OCI-LY3 (cell line): ENCODE results near the gene SELENOT.
A peak's percentile ranks its signal among the peaks of the same experiment; 100 is the strongest.

ENCODE experiments used
- H2AFZ ChIP-seq: fragments of 200-600, 300-600 bp; shearing (Covaris generic); 2 replicates; pipeline ENCODE4 v1.6.0; 2014; ENCODE audit warnings: antibody characterized with exemption, low read depth, low read length
- H3K27ac ChIP-seq: fragments of 200-600, 300-600 bp; sonication (generic); 2 replicates; pipeline ENCODE4 v1.5.1; 2014; ENCODE audit warnings: mild to moderate bottlenecking, low read length, moderate library complexity, mixed read lengths
- H3K27me3 ChIP-seq: fragments of 200-600, 300-600 bp; sonication (generic); 2 replicates; pipeline ENCODE4 v1.6.1; 2014; ENCODE audit warnings: low read depth, low read length, mixed read lengths
- H3K36me3 ChIP-seq: fragments of 200-600, 300-600 bp; sonication (generic); replicated peaks from 2 replicates; pipeline ENCODE3; 2014; ENCODE audit warnings: low read depth, low read length, mixed read lengths
- H3K4me1 ChIP-seq: fragments of 300-600, 200-600 bp; sonication (generic); 2 replicates; pipeline ENCODE4 v1.6.1; 2014; ENCODE audit warnings: low read length, mixed read lengths
- H3K4me2 ChIP-seq: fragments of 200-600, 300-600 bp; sonication (generic); 2 replicates; pipeline ENCODE4 v1.6.1; 2014; ENCODE audit warnings: low read length, mixed read lengths
- H3K4me3 ChIP-seq: fragments of 300-600, 200-600 bp; sonication (generic); 2 replicates; pipeline ENCODE4 v1.5.1; 2014; ENCODE audit warnings: antibody characterized with exemption, mild to moderate bottlenecking, low read length, moderate library complexity
- H3K79me2 ChIP-seq: fragments of 300-600, 200-600 bp; shearing (Covaris generic); 2 replicates; pipeline ENCODE4 v1.6.1; 2014; ENCODE audit warnings: mild to moderate bottlenecking, low read length, mixed read lengths
- H3K9ac ChIP-seq: fragments of 300-600, 200-600 bp; shearing (Covaris generic); 2 replicates; pipeline ENCODE4 v1.6.0; 2014; ENCODE audit warnings: mild to moderate bottlenecking, low read length, moderate library complexity
- H3K9me3 ChIP-seq: fragments of 200-600, 300-600 bp; shearing (Covaris generic); 2 replicates; pipeline ENCODE4 v1.6.1; 2014; ENCODE audit warnings: low read length, mixed read lengths; ENCODE audit not compliant: insufficient read depth
- H4K20me1 ChIP-seq: fragments of 200-600, 300-600 bp; sonication (generic); 2 replicates; pipeline ENCODE4 v1.6.1; 2016; ENCODE audit warnings: low read length, mixed read lengths; ENCODE audit not compliant: insufficient read depth
- CTCF ChIP-seq: fragments of 200-600, 300-600 bp; sonication (generic); IDR thresholded peaks from 2 replicates; pipeline ENCODE4 v1.5.1; 2014; ENCODE audit warnings: antibody characterized with exemption, low read length, low read depth
- EZH2phosphoT487 ChIP-seq: fragments of 200-600 bp; shearing (Covaris generic); IDR thresholded peaks from 2 replicates; pipeline ENCODE4 v1.6.1; 2018; ENCODE audit warnings: antibody characterized with exemption, mixed run types, low read depth

The SELENOT gene

GRCh38 chr3:150567328-150567727 lies 35.8 kb upstream of the SELENOT start:
- H3K36me3 ChIP-seq, result peaks cover 56% of the 10 kb centered on the region
- no peak overlapping the region for H3K27ac ChIP-seq
- H3K4me2 ChIP-seq, result no peak overlapping the region
- no peaks in the 10 kb centered on the region for H3K9me3 ChIP-seq
- H3K27me3 ChIP-seq, result no peaks in the 10 kb centered on the region
- TF ChIP-seq EZH2phosphoT487 (no peak), CTCF (no peak)
- no peaks in the 10 kb centered on the region for H4K20me1 ChIP-seq
- H3K9ac ChIP-seq, result no peak overlapping the region
- H3K4me3 ChIP-seq, result no peak overlapping the region
- H3K4me1 ChIP-seq, result no peaks in the 10 kb centered on the region
- no peak overlapping the region for H2AFZ ChIP-seq
- H3K79me2 ChIP-seq, result peaks cover 6% of the 10 kb centered on the region

DNA sequence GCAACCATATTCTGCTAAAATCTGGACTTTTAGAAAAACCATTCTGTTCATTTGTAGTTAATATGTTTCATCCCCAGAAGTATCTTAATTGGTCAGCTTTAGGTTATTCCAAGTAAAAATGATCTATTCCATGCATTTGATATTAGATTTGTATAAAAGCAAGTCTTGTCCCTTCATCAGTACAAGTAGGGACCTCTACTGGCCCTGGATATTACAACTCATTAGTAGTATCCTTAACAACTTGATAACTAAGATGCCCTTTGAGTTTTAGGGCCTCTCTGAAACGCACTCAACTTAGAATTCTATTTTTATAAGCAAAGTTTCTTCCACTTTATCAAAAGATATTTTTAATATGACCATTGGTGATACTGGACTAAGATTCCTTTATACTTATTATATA lies 25.3 kb upstream of the SELENOT start:
- 0 out of 2 replicates have a peak, but pooled peaks have one; percentile 16 for TF ChIP-seq CTCF
- TF ChIP-seq EZH2phosphoT487, result no peak
- H2AFZ ChIP-seq, result no peak overlapping the region
- peaks cover 5% of the 10 kb centered on the region for H3K4me1 ChIP-seq
- 0 out of 2 replicates have a peak, but pooled peaks cover 4% of the 10 kb centered on the region for H4K20me1 ChIP-seq
- peaks cover 48% of the 10 kb centered on the region for H3K36me3 ChIP-seq
- H3K27ac ChIP-seq, result no peak overlapping the region
- H3K79me2 ChIP-seq, result peaks cover 49% of the 10 kb centered on the region
- no peak overlapping the region for H3K4me3 ChIP-seq
- H3K27me3 ChIP-seq, result no peaks in the 10 kb centered on the region
- H3K9ac ChIP-seq, result no peak overlapping the region
- no peak overlapping the region for H3K4me2 ChIP-seq
- no peaks in the 10 kb centered on the region for H3K9me3 ChIP-seq

DNA sequence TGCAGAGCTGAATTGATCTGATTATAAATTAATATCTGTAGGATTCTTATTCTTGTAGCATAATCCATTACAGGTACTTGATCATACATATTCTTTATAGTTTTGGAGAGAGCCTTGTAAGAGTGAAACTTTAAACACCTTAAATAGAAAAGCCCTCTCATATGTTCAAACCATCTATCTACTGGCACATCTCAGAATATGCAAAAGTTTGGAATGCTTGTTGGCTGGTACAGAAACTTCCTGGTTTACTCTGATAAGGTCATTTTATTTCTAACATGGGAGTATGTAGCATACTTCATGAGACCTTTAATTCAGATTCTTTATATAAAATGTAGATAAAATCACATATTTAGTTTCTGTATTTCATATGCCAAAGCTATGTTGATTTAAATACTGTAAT lies 21.9 kb upstream of the SELENOT start:
- Histone ChIP-seq H3K4me3 (no peak overlapping the region), H3K27me3 (no peaks in the 10 kb centered on the region), H3K79me2 (peaks cover 73% of the 10 kb centered on the region), H3K4me1 (peaks cover 21% of the 10 kb centered on the region), H3K9ac (no peak overlapping the region), H3K36me3 (peaks cover 58% of the 10 kb centered on the region), H3K4me2 (no peak overlapping the region), H2AFZ (no peak overlapping the region), H3K27ac (0 out of 2 replicates have a peak overlapping the region, but pooled peaks have one; percentile 14), H4K20me1 (0 out of 2 replicates have a peak, but pooled peaks cover 4% of the 10 kb centered on the region), H3K9me3 (no peaks in the 10 kb centered on the region)
- TF ChIP-seq EZH2phosphoT487, result no peak
- TF ChIP-seq CTCF, result no peak

DNA sequence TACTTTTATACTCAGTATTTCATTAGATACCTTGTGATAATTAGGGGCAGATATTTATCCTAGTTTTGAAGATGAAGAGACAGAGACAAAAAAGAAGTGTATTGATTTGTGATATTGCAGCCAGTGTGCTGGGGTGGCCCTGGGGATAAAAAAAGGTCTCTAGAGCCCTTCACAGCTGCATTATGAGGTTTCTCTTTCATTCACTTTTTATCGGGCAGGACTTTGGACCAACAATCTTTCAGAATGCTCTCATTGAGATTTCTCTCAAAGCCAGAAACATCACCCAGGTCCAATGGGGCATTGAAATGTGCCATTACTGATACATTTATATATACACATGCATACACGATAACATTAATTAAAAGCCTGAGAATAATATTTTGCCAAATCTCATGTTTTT lies 20.5 kb upstream of the SELENOT start:
- peaks cover 10% of the 10 kb centered on the region; the same call in 1 of the 2 replicates for H4K20me1 ChIP-seq
- peaks cover 78% of the 10 kb centered on the region for H3K79me2 ChIP-seq
- H2AFZ ChIP-seq, result no peak overlapping the region
- peak overlapping the region; percentile 22 for H3K4me3 ChIP-seq
- peak overlapping the region; percentile 61 for H3K27ac ChIP-seq
- H3K27me3 ChIP-seq, result no peaks in the 10 kb centered on the region
- peaks cover 50% of the 10 kb centered on the region for H3K36me3 ChIP-seq
- H3K4me2 ChIP-seq, result peak overlapping the region; percentile 44
- TF ChIP-seq CTCF (no peak), EZH2phosphoT487 (no peak)
- H3K4me1 ChIP-seq, result peaks cover 21% of the 10 kb centered on the region
- H3K9me3 ChIP-seq, result no peaks in the 10 kb centered on the region
- H3K9ac ChIP-seq, result peak overlapping the region; percentile 34
